ENCODE results near the gene GIMAP1.

- TF ChIP-seq CTCF (IDR thresholded peaks at IDR 0.05; ENCODE audit: low read depth, low read length) = peak; percentile 69
- TF ChIP-seq EZH2phosphoT487 (IDR thresholded peaks at IDR 0.05; ENCODE audit: low read depth) = no peak
These were observed 40.4 kb downstream of the GIMAP1 start for GRCh38 chr7:150756858-150757257.
